GM21390 (cell line): Measurements from ENCODE around the gene PDE4DIP.
"Not testable (repeated sequence)": the region's sequence is repeated elsewhere in the genome, so short reads cannot be mapped to it uniquely, and the experiment has no call there.

ENCODE experiments used
- ATAC-seq: cut with Tn5 transposase; IDR thresholded peaks from one replicate; pipeline ENCODE4 v1.9.1; 2021; ENCODE audit not compliant: unreplicated experiment

Gene PDE4DIP

DNA sequence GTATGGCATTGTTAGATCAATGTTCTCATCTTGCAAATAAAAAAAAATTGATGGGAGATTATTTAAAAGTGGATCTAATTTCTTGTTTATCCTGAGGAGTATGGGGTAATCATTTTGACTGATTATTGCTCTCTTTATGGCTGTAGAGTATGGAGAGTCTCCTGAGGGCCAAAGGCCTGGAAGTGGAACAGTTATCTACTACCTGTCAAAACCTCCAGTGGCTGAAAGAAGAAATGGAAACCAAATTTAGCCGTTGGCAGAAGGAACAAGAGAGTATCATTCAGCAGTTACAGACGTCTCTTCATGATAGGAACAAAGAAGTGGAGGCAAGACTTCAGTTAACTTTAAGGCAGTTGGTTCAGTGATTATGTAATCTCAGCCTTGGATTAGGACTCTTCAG lies 123.4 kb downstream of the PDE4DIP start:
- not testable (repeated sequence) for ATAC-seq

- not testable (repeated sequence) for ATAC-seq
Measured at GRCh38 chr1:148968682-148969081, 124.5 kb downstream of the PDE4DIP start.

DNA sequence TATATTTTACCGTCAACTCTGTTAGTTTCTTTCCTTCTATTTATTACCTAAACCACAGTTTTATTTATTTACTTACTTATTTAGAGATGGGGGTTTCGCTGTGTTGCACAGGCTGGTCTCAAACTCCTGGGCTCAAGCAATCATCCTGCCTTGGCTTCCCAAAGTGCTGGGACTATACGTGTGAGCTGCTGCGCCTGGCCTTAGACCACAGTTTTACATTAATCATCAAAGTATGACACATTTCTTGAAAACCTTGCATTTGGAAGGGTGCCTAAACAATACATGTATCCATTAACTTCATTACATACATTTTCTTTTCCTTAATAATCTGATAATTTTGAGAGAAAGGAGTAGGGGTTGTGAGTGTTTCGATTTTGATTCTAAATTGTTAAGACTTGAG lies 124.9 kb downstream of the PDE4DIP start:
- ATAC-seq, result not testable (repeated sequence)

DNA sequence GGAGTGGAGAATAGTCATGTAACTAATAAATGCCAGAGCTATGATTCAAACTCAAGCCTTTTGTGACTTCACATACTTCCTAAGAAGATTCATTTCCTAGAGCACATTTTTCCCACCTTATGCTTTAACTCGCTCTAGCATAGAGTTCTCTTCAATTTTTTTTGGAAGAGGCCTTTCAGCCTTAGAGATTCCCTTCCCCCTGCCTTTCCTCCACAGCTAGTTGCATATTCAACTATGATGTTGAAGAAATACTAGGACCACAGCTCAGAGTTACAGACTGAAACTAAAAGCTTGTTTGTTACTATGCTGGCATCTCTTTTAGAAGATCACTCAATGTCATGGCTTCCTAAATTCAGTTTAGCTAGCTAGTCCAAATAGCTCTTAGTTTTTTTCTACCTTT lies 131.2 kb downstream of the PDE4DIP start:
- not testable (repeated sequence) for ATAC-seq

DNA sequence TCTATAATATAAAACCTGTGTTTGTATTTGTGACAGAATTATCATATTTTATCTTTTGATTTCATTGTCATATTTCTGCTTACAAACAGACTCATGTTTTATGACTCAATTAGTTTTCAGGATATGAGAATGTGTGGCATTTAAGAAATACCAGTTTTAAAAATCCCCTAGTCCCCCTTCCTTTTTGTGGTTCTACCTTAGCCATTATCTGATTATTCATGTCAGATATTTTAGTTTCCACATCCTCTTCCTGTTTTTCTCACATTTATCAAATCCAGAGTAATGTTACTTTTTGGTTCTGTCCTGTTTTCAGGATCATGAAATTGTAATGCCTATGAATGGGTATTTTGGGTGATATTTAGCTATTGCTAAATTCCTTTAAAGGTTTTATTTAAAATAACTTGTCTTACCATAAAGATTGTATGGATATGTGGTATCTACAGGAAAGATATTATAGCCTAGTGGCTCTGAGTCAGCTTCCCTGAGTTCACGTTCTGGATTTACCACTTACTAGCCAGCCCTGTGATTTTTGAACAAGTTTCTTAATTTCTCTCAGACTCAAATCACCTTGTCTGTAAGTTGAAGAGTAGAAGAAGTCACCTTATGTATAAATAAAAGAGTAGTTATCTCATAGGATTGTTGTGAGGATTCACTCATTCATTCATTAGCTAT lies 131.8 kb downstream of the PDE4DIP start:
- not testable (repeated sequence) for ATAC-seq

DNA sequence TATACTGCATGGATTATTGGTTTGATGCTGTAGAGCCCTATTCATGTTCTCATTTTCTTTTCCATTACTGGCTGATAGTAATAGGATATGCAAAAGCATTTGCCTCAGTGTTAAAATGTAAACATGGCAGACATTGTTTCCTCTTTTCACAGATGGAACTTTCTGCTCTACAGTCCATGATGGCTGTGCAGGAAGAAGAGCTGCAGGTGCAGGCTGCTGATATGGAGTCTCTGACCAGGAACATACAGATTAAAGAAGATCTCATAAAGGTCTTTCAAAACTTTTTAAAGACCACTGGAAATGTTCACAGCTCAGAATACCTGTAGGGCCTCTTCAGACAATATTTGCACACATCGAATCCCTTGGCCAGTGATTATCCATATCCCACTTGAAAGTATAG lies 133.6 kb downstream of the PDE4DIP start:
- ATAC-seq, result not testable (repeated sequence)

GRCh38 chr1:148989378-148989777 lies 145.2 kb downstream of the PDE4DIP start:
- ATAC-seq, result not testable (repeated sequence)

GRCh38 chr1:148990233-148990788 lies 146.1 kb downstream of the PDE4DIP start:
- not testable (repeated sequence) for ATAC-seq

DNA sequence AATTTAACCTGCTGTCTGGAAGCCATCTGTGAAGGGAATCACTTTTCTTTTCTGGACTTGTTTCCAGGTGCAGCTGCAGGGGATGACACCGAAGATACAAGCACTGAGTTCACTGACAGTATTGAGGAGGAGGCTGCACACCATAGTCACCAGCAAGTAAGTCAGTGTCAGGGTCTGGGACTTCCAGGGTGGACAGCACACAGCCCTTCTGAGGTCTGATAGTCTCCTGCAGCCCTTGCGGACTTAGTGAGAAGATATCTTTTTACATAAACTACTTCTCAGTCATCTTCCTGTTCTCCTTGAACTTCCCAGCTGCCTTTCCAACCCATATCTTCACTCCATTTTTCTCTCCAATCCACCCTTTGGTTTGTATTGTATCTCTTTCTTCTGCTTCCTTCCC lies 147.6 kb downstream of the PDE4DIP start:
- ATAC-seq, result not testable (repeated sequence)

DNA sequence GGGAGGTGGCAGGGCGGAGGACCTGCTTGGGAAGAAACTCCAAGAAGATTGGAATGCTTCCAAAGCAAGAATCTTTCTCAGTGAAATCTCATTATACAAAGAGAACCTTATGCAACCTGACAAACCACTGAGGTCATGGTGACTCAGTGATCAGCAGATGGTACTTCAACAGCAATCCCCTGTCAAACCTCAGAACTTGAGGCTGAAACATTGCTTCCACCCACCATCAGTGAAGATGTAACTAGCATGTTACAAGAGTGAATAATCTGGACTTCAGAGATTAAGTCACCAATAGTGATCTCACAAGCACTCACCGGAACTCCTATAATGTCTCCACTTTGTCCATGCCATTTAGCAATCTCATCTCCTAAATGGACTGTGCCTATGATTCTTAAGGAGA lies 148.1 kb downstream of the PDE4DIP start:
- not testable (repeated sequence) for ATAC-seq

- ATAC-seq, result not testable (repeated sequence)
Measured at GRCh38 chr1:148996449-148997224, 152.4 kb downstream of the PDE4DIP start.

DNA sequence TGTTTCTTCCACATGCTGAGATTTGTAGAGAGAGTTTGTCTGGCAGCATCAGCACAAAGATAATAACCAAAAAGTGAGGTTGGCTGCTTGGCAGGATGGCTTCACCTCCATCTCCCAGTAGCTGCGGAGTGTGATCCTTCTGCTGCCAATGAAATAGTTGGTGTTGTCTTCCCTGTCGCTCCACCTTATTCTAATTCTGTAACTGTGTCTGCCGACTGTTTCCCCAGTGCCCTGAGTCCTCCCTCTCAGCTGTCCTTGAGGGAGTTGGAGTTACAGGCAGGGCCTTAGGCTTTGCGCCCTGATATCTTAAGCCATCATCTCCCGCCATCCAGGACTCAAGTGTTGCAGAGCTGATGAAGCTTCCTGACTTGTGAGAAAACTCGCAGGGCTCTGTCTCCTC lies 153.2 kb downstream of the PDE4DIP start:
- ATAC-seq, result not testable (repeated sequence)

GRCh38 chr1:149002664-149003063 lies 158.4 kb downstream of the PDE4DIP start:
- ATAC-seq, result not testable (repeated sequence)

DNA sequence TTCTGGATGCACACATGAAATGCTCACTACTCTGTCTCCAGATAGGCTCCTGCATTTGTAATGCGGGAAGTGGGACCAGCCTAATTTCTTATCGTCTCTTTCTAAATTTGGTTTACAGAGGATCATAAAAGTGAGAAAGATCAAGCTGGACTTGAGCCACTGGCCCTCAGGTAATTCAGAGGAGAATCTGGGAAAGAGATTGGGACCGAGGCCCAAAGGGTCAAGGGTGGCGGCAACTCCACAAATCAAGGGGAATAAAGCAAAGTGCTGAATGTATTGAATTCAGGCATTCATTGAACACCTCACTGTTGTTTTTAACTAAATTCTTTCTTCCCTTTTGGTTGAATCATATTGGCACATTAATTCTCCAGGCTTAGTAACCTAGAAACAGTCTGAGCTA lies 164.1 kb downstream of the PDE4DIP start:
- ATAC-seq, result not testable (repeated sequence)

DNA sequence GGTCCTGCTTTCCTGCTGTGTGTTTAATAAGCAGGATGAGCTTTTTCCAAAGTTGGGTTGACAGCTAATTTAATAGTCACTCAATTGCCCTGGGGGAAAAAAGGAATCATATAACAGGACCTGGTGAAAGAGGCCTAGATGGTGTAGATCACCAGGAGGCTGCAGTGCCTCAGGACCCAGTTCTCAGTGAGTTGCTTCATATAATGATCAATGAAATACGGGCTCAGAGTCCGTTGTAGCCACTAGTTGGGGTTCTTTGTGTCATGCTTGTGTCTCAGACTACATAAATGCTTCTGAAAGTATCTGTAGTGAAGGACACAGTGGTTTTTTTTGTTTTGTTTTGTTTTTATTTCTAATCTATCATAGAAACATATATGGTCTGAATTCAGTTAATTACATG lies 164.5 kb downstream of the PDE4DIP start:
- not testable (repeated sequence) for ATAC-seq

DNA sequence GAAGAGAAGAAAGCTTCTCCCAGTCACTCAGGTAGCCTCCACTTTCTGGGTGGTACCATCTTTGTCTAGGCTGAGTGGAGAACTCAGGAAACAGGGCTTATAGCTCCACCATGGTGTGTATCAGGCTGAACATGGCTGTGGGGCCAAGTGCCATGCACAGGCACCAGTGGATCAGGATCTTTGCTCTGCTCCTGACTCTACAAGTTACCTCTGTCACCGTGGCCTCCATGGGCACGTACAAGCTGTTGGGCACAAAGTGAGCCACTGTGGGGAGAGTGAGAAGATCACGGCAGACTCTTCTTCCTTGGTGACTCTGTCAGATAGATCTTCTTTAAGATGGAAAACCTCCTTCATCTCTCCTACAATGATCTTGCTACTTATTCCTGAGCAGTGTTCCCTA lies 165.5 kb downstream of the PDE4DIP start:
- not testable (repeated sequence) for ATAC-seq

- not testable (repeated sequence) for ATAC-seq
Measured at GRCh38 chr1:149012599-149012998, 168.4 kb downstream of the PDE4DIP start.

DNA sequence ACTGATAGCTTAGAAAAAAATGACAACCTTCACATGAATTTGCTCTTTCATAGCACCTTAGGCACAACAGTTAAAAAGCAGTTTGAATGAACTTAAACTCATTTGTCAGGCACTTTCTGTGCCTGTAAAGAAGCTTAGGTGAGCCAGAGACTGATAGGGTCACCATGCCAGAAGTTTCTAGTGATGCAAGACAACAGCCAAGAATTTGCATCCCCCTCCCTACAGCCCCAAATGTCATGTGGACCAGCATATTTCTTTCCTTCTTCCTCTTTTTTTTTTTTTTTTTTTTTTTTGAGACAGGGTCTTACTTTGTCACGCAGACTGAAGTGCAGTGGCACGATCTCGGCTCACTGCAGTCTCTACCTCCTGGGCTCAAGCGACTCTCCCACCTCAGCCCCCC lies 169.3 kb downstream of the PDE4DIP start:
- not testable (repeated sequence) for ATAC-seq

DNA sequence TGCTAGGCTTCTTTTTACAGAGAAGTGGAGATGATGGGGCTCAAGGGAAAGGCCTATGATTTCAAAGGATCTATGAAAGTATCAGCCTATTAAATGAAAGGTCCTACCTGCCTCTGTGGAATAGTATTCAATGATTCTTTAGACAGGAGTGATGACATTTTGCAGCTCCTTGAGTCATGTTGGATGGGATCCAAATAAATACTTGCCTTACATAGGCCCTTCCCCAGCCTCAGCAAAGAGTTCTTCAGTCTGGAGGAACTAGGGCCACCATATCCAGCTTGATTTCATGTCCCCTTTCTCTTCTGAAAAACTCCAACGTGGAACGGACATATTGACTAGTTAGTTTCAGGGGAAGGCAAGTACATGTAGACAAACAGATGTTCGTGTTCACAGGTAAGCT lies 171.3 kb downstream of the PDE4DIP start:
- not testable (repeated sequence) for ATAC-seq

- not testable (repeated sequence) for ATAC-seq
Measured at GRCh38 chr1:149016626-149017025, 172.4 kb downstream of the PDE4DIP start.

DNA sequence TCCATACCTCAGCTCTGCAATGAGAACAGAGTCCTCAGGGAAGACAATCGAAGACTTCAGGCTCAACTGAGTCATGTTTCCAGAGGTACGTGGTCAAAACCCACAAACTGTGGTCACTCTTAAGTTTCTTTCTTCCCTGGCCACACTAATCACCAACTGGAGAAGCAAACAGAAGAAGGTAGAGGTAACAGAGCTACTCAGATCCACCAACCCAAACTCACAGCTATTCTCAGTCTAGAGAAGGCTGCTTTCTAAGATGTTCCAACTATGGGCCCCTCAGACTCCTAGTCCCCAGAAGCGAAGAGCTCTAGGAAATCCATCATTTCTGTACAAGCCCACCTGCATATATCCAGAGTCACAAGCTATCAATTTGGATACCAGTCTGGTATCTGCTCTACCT lies 174.3 kb downstream of the PDE4DIP start:
- not testable (repeated sequence) for ATAC-seq

DNA sequence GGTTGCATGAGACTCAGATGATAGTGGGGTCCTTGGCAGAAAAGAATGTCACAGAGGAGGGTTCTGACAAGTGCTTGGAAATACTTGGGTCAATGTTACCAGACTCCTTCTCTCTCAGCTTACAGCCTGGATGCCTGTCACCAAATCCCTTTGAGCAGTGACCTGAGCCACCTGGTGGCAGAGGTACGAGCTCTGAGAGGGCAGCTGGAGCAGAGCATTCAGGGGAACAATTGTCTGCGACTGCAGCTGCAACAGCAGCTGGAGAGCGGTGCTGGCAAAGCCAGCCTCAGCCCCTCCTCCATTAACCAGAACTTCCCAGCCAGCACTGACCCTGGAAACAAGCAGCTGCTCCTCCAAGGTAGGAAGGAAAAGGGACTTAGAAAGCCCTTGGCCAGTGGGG lies 180.1 kb downstream of the PDE4DIP start:
- ATAC-seq, result not testable (repeated sequence)
